Measurements from ENCODE around the gene PLCB4.

PLCB4 gene

GRCh38 chr20:9109566-9109965 lies 40.7 kb downstream of the PLCB4 start:
- no peak for DNase-seq

- DNase-seq: no peak
Observed at GRCh38 chr20:9110365-9110764, 41.5 kb downstream of the PLCB4 start.

DNA sequence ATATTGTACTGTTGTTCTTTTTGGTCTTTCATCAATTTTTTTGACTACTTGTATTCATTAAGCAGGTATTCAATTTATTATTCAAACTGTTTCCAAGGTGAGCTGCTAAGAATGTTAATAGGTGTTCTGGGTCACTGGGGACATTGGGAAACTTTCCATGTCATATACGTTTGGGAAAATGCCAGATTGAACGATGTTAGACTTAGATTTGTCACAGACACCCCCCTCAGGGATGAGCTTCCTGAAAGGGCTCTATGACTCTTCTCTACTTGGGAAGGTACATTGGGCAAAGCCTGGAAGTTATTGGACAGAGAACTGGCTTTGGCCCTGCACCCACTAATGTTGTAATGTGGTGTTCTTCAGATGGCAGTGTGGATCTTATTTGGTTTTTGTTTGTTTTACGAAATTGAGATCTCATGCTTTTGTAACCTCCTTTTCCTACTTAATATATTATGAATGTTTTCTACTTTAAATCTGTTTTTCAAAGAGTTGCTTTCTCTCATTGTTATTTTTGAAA lies 42.1 kb downstream of the PLCB4 start:
- no peak for DNase-seq

GRCh38 chr20:9112541-9113515 lies 43.9 kb downstream of the PLCB4 start:
- DNase-seq: no peak

DNA sequence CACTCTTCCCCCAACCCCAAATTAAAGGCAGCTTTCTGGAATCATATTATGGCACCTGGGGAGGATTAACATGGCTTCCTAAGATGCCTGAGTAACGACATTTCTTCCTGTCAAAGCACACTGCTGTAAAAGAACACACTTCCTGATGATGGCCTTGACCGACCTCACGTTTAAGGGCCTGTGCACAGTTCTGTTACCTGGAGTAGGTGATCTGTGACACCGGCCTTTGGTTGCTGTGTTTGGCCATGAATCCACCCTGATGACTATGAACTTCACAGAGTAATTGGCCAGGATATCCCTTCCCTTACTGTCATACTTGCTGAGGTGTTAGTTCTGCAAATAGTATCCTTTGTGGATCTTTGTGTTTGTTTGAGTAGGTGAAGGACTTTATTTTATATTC lies 45.8 kb downstream of the PLCB4 start:
- DNase-seq: no peak

GRCh38 chr20:9117548-9117947 lies 48.7 kb downstream of the PLCB4 start:
- DNase-seq: no peak

DNA sequence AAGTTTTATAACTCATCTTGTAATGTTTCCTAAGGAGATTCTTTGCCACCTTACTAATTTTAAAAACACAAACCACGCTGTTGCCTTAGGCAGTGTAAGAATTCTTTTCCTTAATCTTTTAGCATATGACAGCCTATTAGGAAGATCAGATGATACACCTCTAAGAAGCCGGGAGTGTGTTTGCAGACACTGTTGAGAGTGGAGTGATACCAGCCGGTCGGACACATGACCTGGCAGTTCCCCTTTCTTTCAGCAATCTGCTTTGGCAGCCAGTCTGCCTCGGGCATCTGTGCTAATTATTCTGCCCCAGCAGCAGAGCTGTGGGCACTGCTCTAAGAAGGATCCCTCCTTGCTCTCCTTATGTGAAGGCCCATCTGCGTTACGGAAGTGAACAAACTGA lies 50.9 kb downstream of the PLCB4 start:
- DNase-seq: no peak

DNA sequence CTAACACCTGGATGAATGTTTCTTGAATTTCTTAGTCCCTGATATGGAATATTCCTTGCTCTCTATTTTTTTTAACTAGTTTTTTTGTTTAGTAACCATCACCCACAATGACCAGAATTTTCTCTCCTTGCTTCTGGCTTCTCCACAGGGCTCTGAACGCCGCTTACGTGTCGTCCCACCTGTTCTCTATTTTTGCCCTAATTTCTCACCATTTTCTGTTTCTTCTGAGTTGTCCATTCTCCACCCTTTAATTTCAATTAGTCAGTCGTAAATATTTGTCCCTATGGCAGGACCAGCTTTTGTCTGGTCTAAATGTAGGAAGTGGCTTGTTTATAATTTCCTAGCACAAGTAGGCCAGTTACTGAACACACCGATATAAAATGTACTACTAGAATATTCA lies 52.3 kb downstream of the PLCB4 start:
- DNase-seq: no peak

DNA sequence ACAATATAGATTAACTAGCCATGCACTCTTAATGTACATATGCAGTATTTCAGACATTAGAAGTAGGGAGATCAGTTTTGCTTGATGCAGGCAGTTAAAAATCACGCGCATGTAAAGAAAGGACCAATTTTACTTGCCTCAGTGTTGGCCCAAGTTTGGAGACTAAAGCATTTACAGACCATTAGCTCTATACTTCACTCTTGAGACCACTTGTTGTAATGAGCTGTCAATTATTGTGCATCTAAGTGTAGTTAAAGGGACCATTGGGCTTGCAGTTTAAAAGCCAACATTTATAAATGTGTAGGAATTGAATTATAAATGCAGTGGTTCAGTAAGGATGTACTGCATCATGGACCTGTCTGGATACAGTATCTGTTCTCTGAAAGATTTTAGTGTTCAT lies 53.7 kb downstream of the PLCB4 start:
- no peak for DNase-seq

GRCh38 chr20:9126527-9126926 lies 57.6 kb downstream of the PLCB4 start:
- no peak for DNase-seq

DNA sequence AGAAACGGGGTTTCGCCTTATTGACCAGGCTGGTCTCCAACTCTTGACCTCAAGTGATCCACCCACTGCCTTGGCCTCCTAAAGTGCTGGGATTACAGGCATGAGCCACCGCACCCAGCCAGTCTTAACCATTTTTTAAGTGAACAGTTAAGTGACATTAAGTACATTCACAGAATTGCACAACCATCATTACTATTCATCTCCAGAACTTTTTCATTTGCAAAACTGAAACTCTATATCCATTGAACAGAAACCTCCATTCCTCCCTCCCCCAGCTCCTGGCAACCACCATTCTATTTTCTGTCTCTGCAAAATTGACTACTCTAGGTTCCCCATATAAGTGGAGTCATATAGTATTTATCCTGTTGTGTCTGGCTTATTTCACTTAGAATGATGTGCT lies 59.7 kb downstream of the PLCB4 start:
- no peak for DNase-seq

DNA sequence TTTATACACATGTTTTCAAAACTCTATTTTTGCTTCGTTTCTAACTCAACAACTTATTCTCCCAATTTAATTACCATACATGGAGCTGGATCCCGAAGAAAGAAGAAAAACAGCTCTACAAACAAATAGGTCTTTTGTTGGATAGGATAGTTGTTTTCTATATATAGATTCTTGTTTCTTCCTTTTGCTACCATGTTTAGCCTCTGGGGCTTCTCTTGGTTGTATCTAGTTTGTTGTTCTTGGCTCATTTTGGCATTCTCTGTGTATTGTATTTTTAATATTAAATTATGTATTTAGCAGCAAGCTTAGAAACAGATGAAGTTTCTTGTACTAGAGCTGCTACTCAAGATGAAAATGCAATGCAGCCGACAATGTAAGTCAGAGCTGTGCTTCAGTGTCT lies 60.9 kb downstream of the PLCB4 start:
- DNase-seq: no peak

- DNase-seq: no peak
Observed at GRCh38 chr20:9130521-9130920, 61.6 kb downstream of the PLCB4 start.

DNA sequence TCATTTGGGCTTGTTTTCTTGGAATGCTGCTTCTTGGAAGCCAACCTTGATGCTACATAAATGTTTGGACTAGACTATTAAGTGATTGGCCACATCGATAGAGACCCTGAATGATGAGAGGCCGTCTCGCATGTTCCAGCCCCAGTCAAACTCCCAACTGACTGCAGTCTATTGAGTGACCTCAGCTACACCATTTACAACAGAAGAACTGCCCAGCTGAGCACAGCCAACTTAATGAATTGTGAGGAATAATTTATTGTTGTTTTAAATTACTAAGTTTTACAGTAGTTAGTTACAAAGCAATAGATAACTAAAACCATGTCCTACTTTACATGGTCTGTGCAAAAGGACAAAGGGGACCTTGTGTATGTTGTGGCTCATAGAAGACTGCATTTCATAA lies 63.0 kb downstream of the PLCB4 start:
- no peak for DNase-seq

DNA sequence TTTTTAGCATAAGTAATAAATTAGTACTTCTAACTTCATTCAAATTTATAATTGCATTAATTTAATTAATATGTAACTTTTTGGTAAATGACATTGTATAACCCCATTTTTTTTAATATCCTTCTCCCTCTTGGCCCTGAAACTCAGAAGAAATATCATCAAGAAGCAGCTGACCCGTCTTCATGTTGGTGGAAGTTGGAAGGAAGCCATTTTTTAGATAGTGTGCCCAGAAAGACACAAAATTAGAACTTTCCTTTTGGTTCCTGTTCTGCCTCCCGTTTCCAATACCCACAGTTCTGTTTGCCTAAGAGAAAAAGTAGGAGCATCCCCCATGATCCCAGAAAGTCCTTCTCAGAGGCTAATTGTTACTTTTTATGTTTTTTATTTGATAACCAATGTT lies 65.5 kb downstream of the PLCB4 start:
- no peak for DNase-seq

GRCh38 chr20:9136114-9136513 lies 67.2 kb downstream of the PLCB4 start:
- no peak for DNase-seq

- DNase-seq: no peak
Observed at GRCh38 chr20:9137001-9137400, 68.1 kb downstream of the PLCB4 start.

DNA sequence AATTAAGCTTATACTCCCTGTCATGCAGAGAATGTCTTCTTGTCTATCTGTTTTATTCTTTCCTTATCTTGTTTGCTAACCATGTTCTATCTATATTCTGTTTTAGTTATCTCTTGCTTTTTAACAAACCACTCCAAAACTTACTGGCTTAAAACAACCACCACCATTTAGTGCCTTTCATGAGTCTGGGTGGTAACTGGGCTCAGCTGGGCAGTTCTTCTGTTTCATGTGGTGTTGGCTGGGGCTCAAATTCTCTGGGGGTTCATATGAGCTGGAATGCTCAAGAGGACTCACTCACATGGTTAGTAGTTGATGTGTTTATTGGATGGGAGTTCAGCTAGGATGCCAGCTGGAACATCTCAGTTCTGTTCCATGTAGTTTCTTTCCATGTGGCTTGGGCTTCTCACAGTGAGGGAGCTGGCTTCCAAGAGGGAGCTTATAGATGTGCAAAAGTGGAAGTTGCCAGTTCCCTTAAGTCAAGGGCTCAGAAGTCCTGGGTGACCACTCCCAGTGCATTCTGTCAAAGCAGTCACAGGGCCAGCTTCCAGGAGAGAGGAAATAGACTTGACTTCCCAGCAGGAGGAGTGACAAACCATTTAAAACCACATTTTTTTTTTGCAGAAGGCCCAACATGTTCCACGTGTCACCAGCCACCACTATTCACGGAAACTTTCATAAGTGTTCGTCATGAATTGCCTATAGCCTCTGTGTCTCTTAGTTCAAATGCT lies 70.4 kb downstream of the PLCB4 start:
- DNase-seq: no peak

- DNase-seq: no peak
Observed at GRCh38 chr20:9140162-9140760, 71.4 kb downstream of the PLCB4 start.

- DNase-seq: no peak
Observed at GRCh38 chr20:9141070-9141469, 72.2 kb downstream of the PLCB4 start.

DNA sequence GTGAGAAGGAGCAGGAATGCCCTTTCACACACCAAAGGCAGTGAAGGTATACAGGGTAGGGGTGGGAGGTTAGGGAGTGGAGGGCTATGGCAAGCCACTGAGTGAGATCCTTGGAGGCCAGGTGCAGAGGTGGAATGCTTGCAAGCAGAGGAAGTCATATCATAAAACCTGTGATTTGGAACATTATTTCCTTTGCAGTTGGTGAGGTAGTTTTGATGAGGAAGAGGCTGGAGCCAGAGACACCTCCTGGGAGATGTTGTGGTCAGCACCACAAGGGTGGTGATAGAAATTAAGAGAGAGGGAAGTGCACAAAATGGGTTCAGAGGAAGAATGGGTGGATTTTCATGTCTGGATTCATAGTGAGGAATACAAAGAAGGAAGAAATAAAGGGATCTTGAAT lies 73.0 kb downstream of the PLCB4 start:
- no peak for DNase-seq

- DNase-seq: no peak
Observed at GRCh38 chr20:9142809-9143208, 73.9 kb downstream of the PLCB4 start.

GRCh38 chr20:9143926-9144325 lies 75.0 kb downstream of the PLCB4 start:
- DNase-seq: no peak

GRCh38 chr20:9144643-9145042 lies 75.8 kb downstream of the PLCB4 start:
- DNase-seq: no peak

Measured in T-helper 9 cell (primary cell).